Activated naive CD8-positive, alpha-beta T cell (primary cell): Measurements from ENCODE around the gene FCHO2.

Experiments used
- H3K27ac Mint-ChIP-seq: one replicate; pipeline ENCODE4 v1.8.0; 2021; ENCODE audit warnings: mixed read lengths
- H3K27me3 Mint-ChIP-seq: one replicate; pipeline ENCODE4 v1.8.0; 2021; ENCODE audit warnings: mixed read lengths
- H3K36me3 Mint-ChIP-seq: one replicate; pipeline ENCODE4 v1.8.0; 2021; ENCODE audit warnings: mixed read lengths
- H3K4me1 Mint-ChIP-seq: one replicate; pipeline ENCODE4 v1.8.0; 2021; ENCODE audit warnings: low read depth, mixed read lengths
- H3K4me3 Mint-ChIP-seq: one replicate; pipeline ENCODE4 v1.8.0; 2021; ENCODE audit warnings: mild to moderate bottlenecking, mixed read lengths
- H3K9me3 Mint-ChIP-seq: one replicate; pipeline ENCODE4 v1.8.0; 2021; ENCODE audit warnings: low read depth, mixed read lengths

The FCHO2 gene

GRCh38 chr5:73120222-73121118, 164.6 kb downstream of the FCHO2 start, which contains the start of gene TMEM171:
Gene TMEM171 (plus strand): TSS chr5:73120575. CDS start chr5:73123374, 2,799 bp downstream.
- H3K4me3 Mint-ChIP-seq = peak within 1 kb of the TSS; percentile 75
- H3K36me3 Mint-ChIP-seq = no peaks in the 10 kb centered on the region
- H3K27ac Mint-ChIP-seq = no peak within 1 kb of the TSS
- no peaks in the 10 kb centered on the region for H3K9me3 Mint-ChIP-seq
- H3K4me1 Mint-ChIP-seq = peaks cover 29% of the 10 kb centered on the region
- peaks cover 52% of the 10 kb centered on the region for H3K27me3 Mint-ChIP-seq

GRCh38 chr5:73121119-73121463, 165.2 kb downstream of the FCHO2 start:
- H3K27me3 Mint-ChIP-seq = peaks cover 56% of the 10 kb centered on the region
- peak overlapping the region; percentile 60 for H3K4me3 Mint-ChIP-seq
- H3K4me1 Mint-ChIP-seq = peaks cover 29% of the 10 kb centered on the region
- H3K27ac Mint-ChIP-seq = no peak overlapping the region
- H3K9me3 Mint-ChIP-seq = no peaks in the 10 kb centered on the region
- no peaks in the 10 kb centered on the region for H3K36me3 Mint-ChIP-seq

DNA sequence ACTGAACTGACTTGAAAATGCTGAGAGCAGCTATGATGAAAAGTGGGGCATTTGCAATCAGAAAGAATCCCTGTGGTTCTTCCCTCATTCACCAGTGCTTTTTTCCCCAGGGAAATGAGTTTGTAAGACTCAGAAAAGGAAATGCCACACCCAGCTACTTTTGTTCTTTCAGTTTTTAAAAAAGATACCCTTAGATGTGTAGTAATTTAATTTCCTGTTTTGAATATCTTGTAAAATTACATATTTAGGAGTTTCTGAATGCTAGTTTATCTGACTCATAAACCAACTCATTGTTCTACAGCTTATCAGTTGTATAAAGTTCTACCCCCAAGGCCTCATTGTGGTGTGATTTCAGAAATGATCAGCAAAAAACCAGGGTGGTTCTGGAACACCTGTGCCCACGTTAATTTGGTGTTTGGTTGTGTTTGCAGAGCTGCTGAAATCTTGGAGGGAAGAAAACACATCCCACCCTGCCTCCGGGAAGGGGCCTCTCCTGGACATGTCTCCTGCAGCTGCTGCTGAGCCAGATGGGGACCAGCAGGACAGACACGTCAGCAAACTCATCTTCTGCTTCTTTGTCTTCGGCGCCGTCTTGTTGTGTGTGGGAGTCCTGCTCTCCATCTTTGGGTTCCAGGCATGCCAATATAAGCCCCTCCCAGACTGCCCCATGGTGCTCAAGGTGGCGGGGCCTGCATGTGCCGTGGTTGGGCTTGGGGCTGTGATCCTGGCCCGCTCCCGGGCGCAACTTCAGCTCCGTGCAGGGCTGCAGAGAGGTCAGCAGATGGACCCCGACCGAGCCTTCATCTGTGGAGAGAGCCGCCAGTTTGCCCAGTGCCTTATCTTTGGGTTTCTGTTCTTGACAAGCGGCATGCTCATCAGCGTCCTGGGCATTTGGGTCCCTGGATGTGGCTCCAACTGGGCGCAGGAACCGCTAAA, 167.3 kb downstream of the FCHO2 start:
- Mint-ChIP-seq H3K27ac (no peak overlapping the region), H3K9me3 (no peaks in the 10 kb centered on the region), H3K4me3 (no peak overlapping the region), H3K4me1 (peaks cover 29% of the 10 kb centered on the region), H3K27me3 (peaks cover 42% of the 10 kb centered on the region), H3K36me3 (no peaks in the 10 kb centered on the region)

DNA sequence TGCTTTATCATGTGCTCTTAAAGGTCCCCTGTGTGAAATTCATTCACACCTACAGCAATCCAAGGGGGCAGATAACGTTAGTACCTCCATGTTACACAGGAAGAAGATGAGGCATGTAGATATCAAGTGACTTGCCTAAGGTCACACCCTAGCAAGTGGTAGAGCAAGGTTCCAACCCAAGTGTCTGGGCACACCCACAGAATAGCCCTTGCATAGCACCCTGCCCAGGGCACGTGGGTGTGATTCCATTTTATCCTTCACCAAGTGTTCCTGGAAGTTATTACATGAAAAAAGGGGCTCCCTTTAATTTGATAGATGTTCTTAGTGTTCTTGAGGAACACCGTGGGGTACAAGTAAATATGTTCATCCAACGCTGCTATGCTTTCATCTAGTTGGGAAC, 169.4 kb downstream of the FCHO2 start:
- H3K4me3 Mint-ChIP-seq = no peak overlapping the region
- H3K27ac Mint-ChIP-seq = no peak overlapping the region
- peaks cover 38% of the 10 kb centered on the region for H3K27me3 Mint-ChIP-seq
- no peaks in the 10 kb centered on the region for H3K9me3 Mint-ChIP-seq
- peaks cover 25% of the 10 kb centered on the region for H3K4me1 Mint-ChIP-seq
- H3K36me3 Mint-ChIP-seq = no peaks in the 10 kb centered on the region

GRCh38 chr5:73126381-73126780, 170.5 kb downstream of the FCHO2 start:
- no peak overlapping the region for H3K4me3 Mint-ChIP-seq
- no peaks in the 10 kb centered on the region for H3K36me3 Mint-ChIP-seq
- no peak overlapping the region for H3K27ac Mint-ChIP-seq
- H3K4me1 Mint-ChIP-seq = peaks cover 20% of the 10 kb centered on the region
- H3K9me3 Mint-ChIP-seq = no peaks in the 10 kb centered on the region
- H3K27me3 Mint-ChIP-seq = peaks cover 31% of the 10 kb centered on the region

GRCh38 chr5:73126957-73127356, 171.1 kb downstream of the FCHO2 start:
- peaks cover 26% of the 10 kb centered on the region for H3K27me3 Mint-ChIP-seq

GRCh38 chr5:73129143-73129542, 173.3 kb downstream of the FCHO2 start:
- H3K4me1 Mint-ChIP-seq = peaks cover 1% of the 10 kb centered on the region
- H3K4me3 Mint-ChIP-seq = no peak overlapping the region
- peaks cover 26% of the 10 kb centered on the region for H3K27me3 Mint-ChIP-seq

More at GRCh38 chr5:73126957-73127356, 171.1 kb downstream of the FCHO2 start:
- Mint-ChIP-seq H3K27ac (no peak overlapping the region), H3K9me3 (no peaks in the 10 kb centered on the region), H3K4me1 (peaks cover 18% of the 10 kb centered on the region), H3K36me3 (no peaks in the 10 kb centered on the region), H3K4me3 (no peak overlapping the region)

DNA sequence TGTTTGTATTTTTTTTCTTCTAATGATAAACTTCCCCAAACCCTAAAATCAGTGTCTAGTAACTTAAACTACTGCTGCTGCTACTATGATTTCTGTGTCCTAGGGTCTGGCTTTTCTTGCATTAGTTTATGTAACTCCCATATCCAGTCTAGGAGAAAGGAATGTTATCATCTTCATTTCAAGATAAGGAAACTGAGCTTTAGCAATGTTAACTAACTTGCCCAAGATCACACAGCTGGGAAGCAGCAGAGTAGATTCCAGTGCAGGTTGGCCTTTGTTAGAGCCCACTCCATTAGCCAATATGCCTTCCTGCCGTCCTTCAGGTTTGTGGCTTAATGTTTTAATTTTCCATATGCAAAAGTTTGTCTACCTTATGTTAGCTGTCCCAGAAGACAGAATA, 175.0 kb downstream of the FCHO2 start:
- Mint-ChIP-seq H3K36me3 (no peaks in the 10 kb centered on the region), H3K27me3 (peaks cover 25% of the 10 kb centered on the region)

More at GRCh38 chr5:73129143-73129542, 173.3 kb downstream of the FCHO2 start:
- Mint-ChIP-seq H3K36me3 (no peaks in the 10 kb centered on the region), H3K27ac (no peak overlapping the region), H3K9me3 (no peaks in the 10 kb centered on the region)

GRCh38 chr5:73131711-73132425, 176.0 kb downstream of the FCHO2 start:
- no peak overlapping the region for H3K27ac Mint-ChIP-seq

More for the DNA sequence above, 175.0 kb downstream of the FCHO2 start:
- H3K4me3 Mint-ChIP-seq = no peak overlapping the region
- H3K9me3 Mint-ChIP-seq = no peaks in the 10 kb centered on the region
- peaks cover 2% of the 10 kb centered on the region for H3K4me1 Mint-ChIP-seq
- no peak overlapping the region for H3K27ac Mint-ChIP-seq

DNA sequence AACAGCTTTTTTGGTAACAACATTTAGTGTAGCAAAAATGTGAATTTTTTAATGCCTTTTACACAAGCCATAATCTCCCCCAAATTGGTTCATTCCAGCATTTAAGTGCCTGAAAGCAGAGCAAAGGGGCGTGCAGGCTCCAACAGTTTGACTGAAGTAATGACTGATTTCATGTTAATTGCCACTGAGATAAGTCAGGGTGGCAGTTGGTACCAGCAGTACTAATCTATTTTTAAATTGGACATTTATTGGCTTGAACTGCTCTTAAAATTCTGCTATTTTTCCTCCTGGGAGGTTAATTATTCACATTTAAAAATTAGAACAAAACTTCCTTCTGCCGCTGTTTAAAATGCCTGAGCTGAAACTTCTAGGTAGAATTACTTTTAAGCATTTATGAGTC, 176.9 kb downstream of the FCHO2 start:
- Mint-ChIP-seq H3K9me3 (no peaks in the 10 kb centered on the region), H3K27ac (no peak overlapping the region), H3K4me1 (peaks cover 2% of the 10 kb centered on the region), H3K27me3 (peaks cover 34% of the 10 kb centered on the region), H3K4me3 (no peak overlapping the region), H3K36me3 (no peaks in the 10 kb centered on the region)

More at GRCh38 chr5:73131711-73132425, 176.0 kb downstream of the FCHO2 start:
- Mint-ChIP-seq H3K4me1 (peaks cover 2% of the 10 kb centered on the region), H3K36me3 (no peaks in the 10 kb centered on the region), H3K4me3 (no peak overlapping the region), H3K9me3 (no peaks in the 10 kb centered on the region), H3K27me3 (peaks cover 26% of the 10 kb centered on the region)

- peaks cover 31% of the 10 kb centered on the region for H3K27me3 Mint-ChIP-seq
- no peaks in the 10 kb centered on the region for H3K9me3 Mint-ChIP-seq
- no peaks in the 10 kb centered on the region for H3K36me3 Mint-ChIP-seq
- no peak overlapping the region for H3K4me3 Mint-ChIP-seq
- peaks cover 2% of the 10 kb centered on the region for H3K4me1 Mint-ChIP-seq
- H3K27ac Mint-ChIP-seq = no peak overlapping the region
Measured at GRCh38 chr5:73135021-73135420, 179.2 kb downstream of the FCHO2 start.

DNA sequence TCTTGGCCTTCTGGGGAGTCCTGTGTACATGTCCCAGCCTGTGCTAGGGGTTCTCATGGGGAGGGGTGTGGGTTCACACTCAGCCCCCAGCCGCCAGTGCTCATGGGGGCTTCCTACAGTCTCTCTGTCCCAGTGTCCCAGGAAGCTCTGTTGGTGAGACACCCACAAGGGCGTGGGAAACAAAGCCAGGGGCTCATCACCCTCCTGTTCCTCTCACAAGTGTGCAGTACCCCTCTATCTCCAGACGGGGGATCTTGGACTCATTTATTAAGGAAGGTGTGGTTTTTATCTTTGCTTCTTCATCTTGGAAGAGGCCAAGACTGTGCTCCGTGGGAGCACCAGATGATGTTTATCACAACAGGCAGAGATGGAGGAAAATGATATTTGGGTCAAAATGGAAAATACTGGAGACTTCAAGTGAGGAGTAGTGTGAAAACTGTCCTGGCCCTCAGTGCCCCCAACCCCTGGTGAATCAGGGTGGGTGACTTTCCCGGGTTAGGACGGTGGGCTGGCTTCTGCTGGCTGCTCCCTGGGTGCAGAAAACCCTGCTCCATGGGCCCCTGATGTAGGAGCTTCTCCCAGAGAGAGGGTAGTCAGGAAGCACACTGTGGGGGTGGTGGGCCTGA, 179.7 kb downstream of the FCHO2 start:
- no peaks in the 10 kb centered on the region for H3K9me3 Mint-ChIP-seq
- no peak overlapping the region for H3K27ac Mint-ChIP-seq
- peaks cover 2% of the 10 kb centered on the region for H3K4me1 Mint-ChIP-seq
- no peak overlapping the region for H3K4me3 Mint-ChIP-seq
- H3K27me3 Mint-ChIP-seq = peaks cover 31% of the 10 kb centered on the region
- no peaks in the 10 kb centered on the region for H3K36me3 Mint-ChIP-seq

DNA sequence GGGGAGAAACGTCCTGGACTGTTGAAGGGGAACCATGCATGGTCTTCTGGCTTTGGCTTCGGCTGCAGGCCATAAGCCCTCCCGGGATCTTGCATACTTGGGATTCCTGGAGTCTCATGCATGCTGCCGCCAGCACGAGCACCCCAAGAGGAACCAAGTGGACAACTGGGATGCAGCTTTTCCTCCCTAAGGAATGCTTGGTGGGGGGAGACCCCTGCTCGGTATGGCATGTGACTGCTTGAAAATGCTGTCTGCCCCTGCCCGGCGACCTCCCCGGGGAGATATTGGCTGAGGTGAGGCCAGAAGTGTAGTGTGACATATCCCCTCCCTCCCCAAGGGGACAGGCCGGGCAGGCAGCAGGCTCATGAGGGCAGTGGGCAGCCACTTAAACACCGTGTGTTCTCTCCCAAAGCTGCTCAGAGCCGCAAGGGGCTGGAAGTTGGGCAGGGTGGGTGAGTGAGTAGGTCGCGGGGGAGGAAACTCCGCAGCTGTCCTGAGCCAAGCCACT, 180.3 kb downstream of the FCHO2 start:
- Mint-ChIP-seq H3K27me3 (peaks cover 33% of the 10 kb centered on the region), H3K27ac (no peak overlapping the region), H3K36me3 (no peaks in the 10 kb centered on the region), H3K4me3 (no peak overlapping the region), H3K9me3 (no peaks in the 10 kb centered on the region), H3K4me1 (peaks cover 2% of the 10 kb centered on the region)
